ENCODE results near the gene HSPB9.

HSPB9 gene

GRCh38 chr17:42146911-42147607 is 24.5 kb downstream of the HSPB9 start:
- no peak for DNase-seq

GRCh38 chr17:42153919-42154742 is 31.5 kb downstream of the HSPB9 start:
- no peak for DNase-seq

- no peak for DNase-seq
Measured at GRCh38 chr17:42155614-42156045, 33.0 kb downstream of the HSPB9 start.

GRCh38 chr17:42159796-42160530 is 37.4 kb downstream of the HSPB9 start:
- DNase-seq, result no peak

GRCh38 chr17:42160531-42160910 is 37.9 kb downstream of the HSPB9 start:
- no peak for DNase-seq

GRCh38 chr17:42163113-42163512 is 40.5 kb downstream of the HSPB9 start:
- no peak for DNase-seq

- DNase-seq, result no peak
Measured at GRCh38 chr17:42163696-42164407, 41.2 kb downstream of the HSPB9 start.

- DNase-seq, result no peak
Measured at GRCh38 chr17:42165751-42166150, 43.1 kb downstream of the HSPB9 start.

GRCh38 chr17:42166196-42166763 is 43.7 kb downstream of the HSPB9 start:
- DNase-seq, result no peak

- DNase-seq, result no peak
Measured at GRCh38 chr17:42167807-42168206, 45.2 kb downstream of the HSPB9 start.

GRCh38 chr17:42169351-42169750 is 46.7 kb downstream of the HSPB9 start:
- DNase-seq, result no peak

- no peak for DNase-seq
Measured at GRCh38 chr17:42171831-42172230, 49.2 kb downstream of the HSPB9 start.
